ENCODE data around the gene RAB20.

GRCh38 chr13:110551284-110551683 is 10.2 kb downstream of the RAB20 start:
- TF ChIP-seq CTCF (IDR thresholded peaks at IDR 0.05) (no peak), POLR2A (IDR thresholded peaks at IDR 0.05) (no peak)

Measured in lower leg skin (tissue), 3 donors.